Uterus (tissue), 4 donors: ENCODE measurements around the gene ANKRD23. TPM values are rescaled to one million over a fixed set of nuclear protein-coding genes. Genes with fewer than 3 reads are reported as not detected.

Experiments used
- DNase-seq, 2 donors: peaks; one replicate each; pipeline ENCODE4 v3.0.0-alpha.2; 2019 to 2020
- H3K27ac ChIP-seq, 2 donors: fragments of 200-600 bp; sonication (generic); 1 replicate in 1 of 2; 2 replicates in 1 of 2; pipeline ENCODE4 v1.5.1; 2016 to 2018
- H3K27me3 ChIP-seq, 2 donors: fragments of 200-600 bp; sonication (generic); one replicate each; pipeline ENCODE4 v1.5.1; 2018 to 2019; ENCODE audit warnings: control low read depth in 1 of 2
- H3K36me3 ChIP-seq, 2 donors: fragments of 200-600 bp; sonication (generic); one replicate each; pipeline ENCODE4 v1.5.1; 2019; ENCODE audit warnings: control low read depth in 1 of 2
- H3K4me1 ChIP-seq, 2 donors: fragments of 200-600 bp; sonication (generic); one replicate each; pipeline ENCODE4 v1.5.1; 2018 to 2019; ENCODE audit warnings: control low read depth in 1 of 2
- H3K4me3 ChIP-seq, 2 donors: fragments of 200-600 bp; sonication (generic); 1 replicate in 1 of 2; 2 replicates in 1 of 2; pipeline ENCODE4 v1.5.1; 2018 to 2019; ENCODE audit warnings: mild to moderate bottlenecking in 1 of 2
- H3K9me3 ChIP-seq, 2 donors: fragments of 200-600 bp; sonication (generic); one replicate each; pipeline ENCODE4 v1.5.1; 2019; ENCODE audit warnings: control low read depth in 1 of 2
- POLR2A ChIP-seq, 2 donors: fragments of 450-650 bp; IDR thresholded peaks; one replicate each; pipeline ENCODE4 v1.6.1; 2016; ENCODE audit warnings: antibody characterized with exemption in 2 of 2, mild to moderate bottlenecking in 1 of 2, moderate library complexity in 1 of 2
- intact Hi-C: fragments of 100-400 bp; cut with DNase I; formaldehyde crosslinking; loops from one replicate; pipeline ENCODE4 v1.15.1; 2023; ENCODE audit warnings: low total_unique reads
- total RNA-seq, 4 donors: library from RNA; depleted of rRNA in 3 of 4; stranded (reverse); fragments of >200 nt in 3 of 4; gene quantifications; one replicate each; pipeline versions ENCODE4 v1.1.0 to v1.2.4, GENCODE V29; 2014 to 2023
- TF ChIP-seq, protein P1 (sequence below), 4 experiments: fragments of 200-600 bp in 2 of 4; fragments of 450-650 bp in 2 of 4; sonication (generic) in 2 of 4; IDR thresholded peaks; one replicate each; pipeline ENCODE4 v1.5.1; 2016 to 2019; ENCODE audit warnings: antibody characterized with exemption in 4 of 4, mild to moderate bottlenecking in 2 of 4, moderate library complexity in 1 of 4
- donor health status: DM: yes; HTN: yes; CAD: no.

Gene ANKRD23
- total RNA-seq, 4 donors from 2014 or later = 4.4 to 23.2 (median 8.6) TPM

- H3K27ac ChIP-seq = no peak overlapping the region
- TF ChIP-seq, protein P1, sequence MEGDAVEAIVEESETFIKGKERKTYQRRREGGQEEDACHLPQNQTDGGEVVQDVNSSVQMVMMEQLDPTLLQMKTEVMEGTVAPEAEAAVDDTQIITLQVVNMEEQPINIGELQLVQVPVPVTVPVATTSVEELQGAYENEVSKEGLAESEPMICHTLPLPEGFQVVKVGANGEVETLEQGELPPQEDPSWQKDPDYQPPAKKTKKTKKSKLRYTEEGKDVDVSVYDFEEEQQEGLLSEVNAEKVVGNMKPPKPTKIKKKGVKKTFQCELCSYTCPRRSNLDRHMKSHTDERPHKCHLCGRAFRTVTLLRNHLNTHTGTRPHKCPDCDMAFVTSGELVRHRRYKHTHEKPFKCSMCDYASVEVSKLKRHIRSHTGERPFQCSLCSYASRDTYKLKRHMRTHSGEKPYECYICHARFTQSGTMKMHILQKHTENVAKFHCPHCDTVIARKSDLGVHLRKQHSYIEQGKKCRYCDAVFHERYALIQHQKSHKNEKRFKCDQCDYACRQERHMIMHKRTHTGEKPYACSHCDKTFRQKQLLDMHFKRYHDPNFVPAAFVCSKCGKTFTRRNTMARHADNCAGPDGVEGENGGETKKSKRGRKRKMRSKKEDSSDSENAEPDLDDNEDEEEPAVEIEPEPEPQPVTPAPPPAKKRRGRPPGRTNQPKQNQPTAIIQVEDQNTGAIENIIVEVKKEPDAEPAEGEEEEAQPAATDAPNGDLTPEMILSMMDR (IDR thresholded peaks at IDR 0.05) = no peak
- no peak for TF ChIP-seq POLR2A (IDR thresholded peaks at IDR 0.05)
- H3K4me3 ChIP-seq = no peak overlapping the region
- no peaks in the 10 kb centered on the region for H3K4me1 ChIP-seq
- H3K36me3 ChIP-seq = no peaks in the 10 kb centered on the region
- H3K27me3 ChIP-seq = no peaks in the 10 kb centered on the region
- no peak for DNase-seq
- intact Hi-C loops = no loop called here
- H3K9me3 ChIP-seq = no peaks in the 10 kb centered on the region
These were observed 4.4 kb upstream of the ANKRD23 start for GRCh38 chr2:96848264-96848663.

DNA sequence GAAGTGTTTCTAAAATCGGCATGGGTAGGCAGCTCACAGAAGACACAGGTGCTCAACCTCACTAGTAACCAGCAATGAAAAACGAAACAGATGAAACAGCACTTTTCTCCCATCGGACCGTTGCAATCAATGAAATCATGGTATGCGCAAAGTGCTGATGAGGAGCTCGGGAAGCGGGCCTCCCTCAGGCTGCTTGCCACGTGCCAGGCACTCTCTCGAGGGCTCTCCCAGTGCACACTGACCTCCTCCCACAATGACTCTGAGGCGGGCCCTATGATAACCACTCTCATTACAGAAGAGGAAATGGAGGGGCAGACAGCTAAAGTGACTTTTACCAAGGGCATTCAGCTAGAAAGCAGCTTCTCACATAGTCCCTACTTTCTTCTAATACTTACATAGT lies 3.8 kb upstream of the ANKRD23 start:
- no peaks in the 10 kb centered on the region for H3K9me3 ChIP-seq
- TF ChIP-seq, protein P1 (IDR thresholded peaks at IDR 0.05) = no peak
- TF ChIP-seq POLR2A (IDR thresholded peaks at IDR 0.05) = no peak
- intact Hi-C loops = no loop called here
- H3K36me3 ChIP-seq = no peaks in the 10 kb centered on the region
- H3K27me3 ChIP-seq = no peaks in the 10 kb centered on the region
- no peak overlapping the region for H3K27ac ChIP-seq
- H3K4me3 ChIP-seq = no peak overlapping the region
- no peak for DNase-seq
- no peaks in the 10 kb centered on the region for H3K4me1 ChIP-seq

GRCh38 chr2:96846825-96847224 lies 3.0 kb upstream of the ANKRD23 start:
- H3K9me3 ChIP-seq = no peaks in the 10 kb centered on the region
- no peaks in the 10 kb centered on the region for H3K4me1 ChIP-seq
- no peaks in the 10 kb centered on the region for H3K36me3 ChIP-seq
- no peak for TF ChIP-seq POLR2A (IDR thresholded peaks at IDR 0.05)
- TF ChIP-seq, protein P1 (IDR thresholded peaks at IDR 0.05) = no peak
- DNase-seq = no peak
- H3K27ac ChIP-seq = no peak overlapping the region
- H3K27me3 ChIP-seq = no peaks in the 10 kb centered on the region
- H3K4me3 ChIP-seq = no peak overlapping the region
- intact Hi-C loops = no loop called here

- H3K27me3 ChIP-seq = no peaks in the 10 kb centered on the region
These were observed 586 bp upstream of the ANKRD23 start for GRCh38 chr2:96844405-96844808.

GRCh38 chr2:96842600-96842999 lies 1.2 kb downstream of the ANKRD23 start:
- Histone ChIP-seq H3K4me1 (peaks cover 0 to 5% of the 10 kb centered on the region in 2 donors), H3K27me3 (no peaks in the 10 kb centered on the region), H3K9me3 (no peaks in the 10 kb centered on the region), H3K4me3 (no peak overlapping the region), H3K27ac (no peak overlapping the region), H3K36me3 (no peaks in the 10 kb centered on the region)
- TF ChIP-seq POLR2A (IDR thresholded peaks at IDR 0.05) = no peak
- TF ChIP-seq, protein P1 (IDR thresholded peaks at IDR 0.05) = no peak
- no peak for DNase-seq
- intact Hi-C loops = no loop called here

More at GRCh38 chr2:96844405-96844808, 586 bp upstream of the ANKRD23 start:
- TF ChIP-seq, protein P1 (IDR thresholded peaks at IDR 0.05) = no peak
- TF ChIP-seq POLR2A (IDR thresholded peaks at IDR 0.05) = no peak
- Histone ChIP-seq H3K9me3 (no peaks in the 10 kb centered on the region), H3K4me1 (peaks cover 0 to 5% of the 10 kb centered on the region in 2 donors), H3K27ac (no peak overlapping the region), H3K4me3 (no peak overlapping the region), H3K36me3 (no peaks in the 10 kb centered on the region)
- no peak for DNase-seq
- intact Hi-C loops = no loop called here
